Myocyte (in vitro differentiated cells): ENCODE measurements around the gene TFR2. TPM values are rescaled to one million over a fixed set of nuclear protein-coding genes. Genes with fewer than 3 reads are reported as not detected.

Source experiments
- DNase-seq: peaks from one replicate; pipeline ENCODE4 v3.0.0-alpha.2; 2012; ENCODE audit warnings: low read depth
- total RNA-seq: library from RNA; depleted of rRNA; stranded (reverse); fragments of >200 nt; gene quantifications from 2 replicates; pipeline ENCODE4 v1.2.3, GENCODE V29; 2014

Gene TFR2
- total RNA-seq, 1 donor from 2014 or later, result not detected

DNA sequence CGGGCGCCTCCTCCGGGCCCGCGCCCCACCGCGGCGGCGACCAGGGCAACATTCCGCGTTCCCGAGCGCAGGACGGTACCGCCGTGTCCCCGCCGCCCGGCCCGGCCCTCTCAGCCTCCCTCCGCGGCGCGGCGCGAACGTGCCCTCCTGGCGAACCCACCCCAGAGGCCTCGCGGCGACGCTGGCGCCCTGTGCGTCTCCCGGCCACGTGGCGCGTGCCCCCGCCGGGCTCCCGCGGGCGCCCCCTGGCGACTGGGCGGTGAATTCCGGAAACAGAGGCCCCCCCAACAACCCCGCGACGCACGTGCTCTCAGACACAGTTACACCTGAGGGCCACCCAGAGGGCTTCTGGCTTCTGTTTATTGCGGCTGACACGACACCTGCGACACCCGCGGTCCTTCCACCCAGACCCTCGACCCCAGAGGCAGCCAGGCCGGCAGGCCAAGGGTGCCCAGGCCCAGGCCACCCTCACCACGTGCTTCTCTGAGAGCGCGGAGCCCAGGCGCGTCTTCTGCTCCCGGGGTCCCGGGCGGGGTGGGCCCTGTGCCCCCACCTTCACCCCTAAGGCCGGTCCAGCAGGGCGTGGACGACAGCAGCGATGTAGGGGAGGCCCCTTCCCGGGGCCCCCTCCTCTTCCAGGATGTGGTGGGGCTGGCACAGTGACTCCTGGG, 67.5 kb downstream of the TFR2 start, which contains the start of gene SAP25:
Gene SAP25, minus strand, starts transcription at position 210 of the 671 bp plus-strand sequence. Its CDS starts 158 bp downstream, at position 52.
- no peak for DNase-seq

DNA sequence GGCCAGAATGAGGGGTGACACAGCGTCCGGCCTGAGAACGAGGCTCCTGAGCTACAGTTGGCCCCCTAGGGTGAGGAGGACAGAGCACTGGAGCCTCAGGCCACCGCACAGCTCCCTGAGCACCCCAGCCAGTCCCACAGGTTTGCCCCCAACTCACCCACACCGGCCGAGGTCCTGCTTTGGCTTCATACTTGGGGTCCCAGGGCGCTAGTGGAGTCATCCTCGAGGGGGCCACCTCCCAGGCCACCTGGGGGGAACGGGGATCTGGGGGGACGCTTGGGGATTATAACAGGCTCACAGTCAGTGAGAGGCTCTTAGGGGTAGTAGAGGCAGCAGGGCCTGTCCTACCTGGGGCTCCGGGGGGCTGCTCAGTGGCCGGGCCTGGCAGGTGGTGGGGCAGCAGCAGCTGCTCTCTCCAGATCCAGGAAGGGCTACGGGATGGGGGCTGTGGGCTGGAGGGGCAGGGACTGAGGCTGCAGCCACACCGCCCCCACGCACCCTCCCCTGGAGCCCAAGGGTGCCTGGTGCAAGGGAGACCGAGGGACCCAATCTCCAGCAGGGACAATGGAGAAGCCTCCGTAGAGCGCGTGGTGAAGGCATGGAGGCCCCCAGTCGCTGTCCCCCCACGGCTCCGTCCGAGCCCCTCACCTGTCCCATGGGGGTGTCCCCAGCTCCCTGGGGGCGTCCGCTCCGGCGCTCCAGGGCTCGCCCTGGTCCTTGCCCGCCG, 68.2 kb downstream of the TFR2 start:
- DNase-seq, result no peak

DNA sequence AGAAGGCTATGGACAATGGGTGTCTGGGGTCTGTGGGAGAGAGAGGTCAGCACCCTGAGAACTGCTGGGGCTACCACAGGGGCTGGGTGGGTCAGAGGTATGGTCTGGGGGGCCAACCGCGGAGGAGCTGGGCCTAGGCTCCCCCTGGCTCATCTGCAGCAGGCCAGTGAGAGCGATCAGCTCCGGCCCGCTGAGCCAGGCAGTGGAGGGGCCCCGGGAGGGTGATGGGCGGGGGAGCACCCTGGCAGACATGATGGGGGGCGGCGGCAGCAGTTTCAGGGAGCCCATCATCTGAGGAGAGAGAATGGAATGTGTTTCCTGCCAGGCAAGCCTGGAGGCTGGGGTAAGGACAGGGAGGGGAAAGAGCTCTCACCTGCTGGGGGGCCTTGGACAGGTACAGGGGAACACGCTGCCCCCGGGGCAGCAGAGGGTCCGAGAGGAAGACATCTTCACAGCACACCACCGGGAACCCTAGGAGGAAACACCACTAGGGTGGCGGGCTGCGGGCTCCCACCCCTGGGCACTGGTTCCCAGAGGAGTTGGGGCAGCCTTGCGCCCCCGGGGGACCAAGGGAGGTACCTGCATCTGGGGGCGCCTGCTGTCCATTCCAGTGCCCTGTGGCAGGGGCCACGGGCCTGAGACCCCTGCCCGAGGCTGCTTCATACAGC, 68.9 kb downstream of the TFR2 start:
- no peak for DNase-seq

DNA sequence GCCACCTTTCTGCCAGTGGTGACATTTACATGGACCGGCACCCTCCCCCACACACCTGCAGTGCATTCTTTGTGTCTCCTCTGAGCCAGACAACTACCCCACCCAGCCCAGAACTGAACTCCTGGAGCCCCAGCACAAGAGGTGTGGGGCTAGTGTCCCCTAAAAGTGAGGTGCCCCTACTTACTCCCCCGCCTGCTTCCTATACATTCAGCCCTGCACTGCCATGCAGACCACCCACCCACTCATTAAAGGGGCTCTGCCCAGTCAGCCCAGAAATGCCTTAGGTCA, 69.6 kb downstream of the TFR2 start:
- DNase-seq, result no peak

DNA sequence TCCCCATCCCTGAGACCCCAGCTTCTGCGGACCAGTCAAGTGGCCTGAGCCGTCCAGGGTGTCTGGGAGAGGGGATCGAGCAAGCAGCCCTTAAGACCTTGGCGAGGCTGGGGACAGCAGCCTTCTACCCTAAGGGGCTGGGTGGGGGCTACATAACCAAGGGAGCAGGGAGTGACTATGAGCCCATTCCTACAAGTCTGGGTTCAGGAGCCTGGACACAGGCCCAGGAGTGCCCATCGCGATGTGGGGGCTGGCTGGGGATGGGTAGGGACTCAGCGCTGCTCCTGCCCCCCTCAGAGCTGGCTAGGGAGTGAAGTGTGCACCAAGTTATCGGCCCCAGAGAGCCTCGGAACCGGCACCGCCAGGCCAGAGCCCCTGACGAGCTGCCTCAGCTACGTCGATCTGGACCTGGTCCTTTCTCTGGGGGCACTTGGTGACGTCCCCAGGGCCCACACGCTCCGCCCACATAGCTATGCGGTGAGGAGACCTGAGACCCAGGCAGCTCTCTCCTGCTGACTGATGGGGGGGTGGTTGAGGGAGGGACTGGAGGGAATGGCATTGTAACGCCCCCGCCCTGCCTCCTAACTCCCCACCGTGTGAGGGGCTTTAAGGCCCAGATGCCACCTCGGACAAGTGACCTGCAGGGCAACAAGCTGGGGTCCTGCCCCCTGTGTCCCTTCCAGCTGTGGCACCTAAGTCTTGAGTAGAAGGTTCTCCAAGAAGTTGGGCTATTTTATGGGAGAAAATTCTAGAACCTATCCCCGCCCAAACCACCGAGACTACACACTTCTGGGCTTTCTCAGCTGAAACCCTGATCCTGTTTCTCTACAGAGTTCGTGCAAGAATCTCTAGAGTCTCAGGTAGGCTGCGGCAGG, 70.2 kb downstream of the TFR2 start:
- DNase-seq, result no peak

Other genes with a start within 250 kb of the TFR2 start
- gene ZCWPW1, start 212.8 kb downstream of the TFR2 start, total RNA-seq, result 4.9 and 8.3 TPM in 2 replicates
- gene MEPCE, start 211.7 kb downstream of the TFR2 start, total RNA-seq, result 38.1 and 41.3 TPM in 2 replicates
- 42.2 and 44.3 TPM in 2 replicates for gene PPP1R35, start 205.1 kb downstream of the TFR2 start, total RNA-seq
- gene SPACDR, start 177.3 kb downstream of the TFR2 start, total RNA-seq, result 0.31 and 0.48 TPM in 2 replicates
- gene TSC22D4, start 162.3 kb downstream of the TFR2 start, total RNA-seq, result 32.9 and 34.6 TPM in 2 replicates
- 0.05 TPM in 1 of 2 replicates, not detected in the other for gene NYAP1, start 157.6 kb downstream of the TFR2 start, total RNA-seq
- 10.5 and 11.7 TPM in 2 replicates for gene AGFG2, start 102.3 kb downstream of the TFR2 start, total RNA-seq
- gene SAP25, start 67.7 kb downstream of the TFR2 start, total RNA-seq, result 0.21 TPM in 1 of 2 replicates, not detected in the other
- 63.1 and 99.7 TPM in 2 replicates for gene LRCH4, start 55.4 kb downstream of the TFR2 start, total RNA-seq
- 0.21 and 1.2 TPM in 2 replicates for gene FBXO24, start 55.2 kb downstream of the TFR2 start, total RNA-seq
- 14.1 and 16.6 TPM in 2 replicates for gene PCOLCE, start 39.2 kb downstream of the TFR2 start, total RNA-seq
- gene MOSPD3, start 29.0 kb downstream of the TFR2 start, total RNA-seq, result 8.1 and 10.9 TPM in 2 replicates
- not detected in 2 replicates for gene ACTL6B, start 14.9 kb upstream of the TFR2 start, total RNA-seq
- gene GNB2, start 32.2 kb upstream of the TFR2 start, total RNA-seq, result 96.5 and 115 TPM in 2 replicates
- 25.8 and 30.4 TPM in 2 replicates for gene GIGYF1, start 52.7 kb upstream of the TFR2 start, total RNA-seq
- 36.2 and 46.9 TPM in 2 replicates for gene POP7, start 64.6 kb upstream of the TFR2 start, total RNA-seq
- gene EPO, start 78.9 kb upstream of the TFR2 start, total RNA-seq, result 0.16 and 0.88 TPM in 2 replicates
- gene ZAN, start 92.0 kb upstream of the TFR2 start, total RNA-seq, result 0.05 TPM in 1 of 2 replicates, not detected in the other
- 63.7 and 84.1 TPM in 2 replicates for gene EPHB4, start 186.0 kb upstream of the TFR2 start, total RNA-seq
- gene SLC12A9, start 211.2 kb upstream of the TFR2 start, total RNA-seq, result 13.4 and 23.8 TPM in 2 replicates
- 94.2 and 99.3 TPM in 2 replicates for gene TRIP6, start 225.8 kb upstream of the TFR2 start, total RNA-seq
- 44.7 and 55.7 TPM in 2 replicates for gene SRRT, start 233.6 kb upstream of the TFR2 start, total RNA-seq
- gene UFSP1, start 248.2 kb upstream of the TFR2 start, total RNA-seq, result 8.5 and 14.3 TPM in 2 replicates